H1 (cell line): ENCODE results near the gene C1orf21. TPM values are rescaled to one million over a fixed set of nuclear protein-coding genes. Genes with fewer than 3 reads are reported as not detected.

Source experiments
- CTCF ChIA-PET: fragments of 300-600 bp; sonication (Branson Sonifier 250); formaldehyde crosslinking; loops from one replicate; lab custom pipeline; 2021; ENCODE audit not compliant: partially characterized antibody; lab: Charles Lee
- POLR2A ChIA-PET: fragments of 300-600 bp; sonication (Branson Sonifier 250); formaldehyde crosslinking; loops from one replicate; lab custom pipeline; 2021; ENCODE audit warnings: inconsistent platforms; ENCODE audit not compliant: partially characterized antibody; lab: Charles Lee
- DNase-seq, 2 experiments: peaks; one replicate each; pipeline versions ENCODE4 v3.0.0 to v3.0.0-alpha.2; 2010 to 2022; ENCODE audit warnings: low spot score in 2 of 2, low read depth in 1 of 2, mixed read lengths in 1 of 2
- FAIRE-seq: peaks from 2 replicates; lab custom pipeline; 2011; peaks lifted over from hg19 to GRCh38; lab: Jason Lieb, UNC
- H2AFZ ChIP-seq: 2 replicates; pipeline ENCODE4 v1.8.1; 2012; ENCODE audit warnings: low read length, inconsistent platforms
- H2AK5ac ChIP-seq: 2 replicates; pipeline ENCODE4 v1.6.1; 2013; ENCODE audit warnings: low read depth, low read length
- H2BK120ac ChIP-seq: replicated peaks from 2 replicates; pipeline ENCODE3; 2013; ENCODE audit warnings: low read depth, low read length, inconsistent platforms
- H2BK12ac ChIP-seq: 2 replicates; pipeline ENCODE4 v1.6.1; 2013; ENCODE audit warnings: low read depth, low read length
- H2BK15ac ChIP-seq: 2 replicates; pipeline ENCODE4 v1.6.1; 2013; ENCODE audit warnings: low read length
- H2BK20ac ChIP-seq: 2 replicates; pipeline ENCODE4 v1.6.1; 2013; ENCODE audit warnings: low read length
- H2BK5ac ChIP-seq: 2 replicates; pipeline ENCODE4 v1.6.1; 2013; ENCODE audit warnings: low read depth, low read length
- H3K14ac ChIP-seq: 2 replicates; pipeline ENCODE4 v1.6.1; 2013; ENCODE audit warnings: inconsistent platforms; ENCODE audit not compliant: insufficient read length
- H3K18ac ChIP-seq: 2 replicates; pipeline ENCODE4 v1.6.1; 2013; ENCODE audit warnings: low read length; ENCODE audit errors: extremely low read depth
- H3K23ac ChIP-seq: 2 replicates; pipeline ENCODE4 v1.6.1; 2013; ENCODE audit warnings: inconsistent platforms; ENCODE audit not compliant: insufficient read length
- H3K23me2 ChIP-seq: 2 replicates; pipeline ENCODE4 v1.6.1; 2013; ENCODE audit warnings: low read depth, low read length
- H3K27ac ChIP-seq: 2 replicates; pipeline ENCODE4 v1.6.1; 2011; ENCODE audit warnings: low read depth, low read length, inconsistent platforms
- H3K27me3 ChIP-seq, 4 experiments: replicated peaks in 1 of 4; 1 replicate in 1 of 4; 2 replicates in 3 of 4; pipeline versions ENCODE4 v1.6.1 to v1.8.1; 2011 to 2013; ENCODE audit warnings: low read length in 3 of 4, mild to moderate bottlenecking in 3 of 4, inconsistent platforms in 2 of 4, mixed read lengths in 2 of 4, moderate library complexity in 1 of 4; ENCODE audit not compliant: control insufficient read depth in 3 of 4, insufficient read depth in 3 of 4; ENCODE audit errors: extremely low read depth in 1 of 4
- H3K36me3 ChIP-seq, 4 experiments: 2 replicates each; pipeline versions ENCODE4 v1.6.1 to v1.8.1; 2011 to 2013; ENCODE audit warnings: mild to moderate bottlenecking in 4 of 4, low read length in 3 of 4, moderate library complexity in 2 of 4, control low read depth in 1 of 4, inconsistent platforms in 1 of 4; ENCODE audit not compliant: insufficient read depth in 4 of 4, control insufficient read depth in 2 of 4
- H3K4ac ChIP-seq: replicated peaks from 2 replicates; pipeline ENCODE3; 2013; ENCODE audit warnings: low read length, low read depth, mixed read lengths, inconsistent platforms; ENCODE audit not compliant: insufficient read length
- H3K4me1 ChIP-seq, 4 experiments: replicated peaks in 1 of 4; 1 replicate in 1 of 4; 2 replicates in 3 of 4; pipeline versions ENCODE4 v1.6.1 to v1.8.1; 2011 to 2013; ENCODE audit warnings: low read length in 3 of 4, inconsistent platforms in 2 of 4, mixed read lengths in 1 of 4; ENCODE audit not compliant: insufficient read depth in 4 of 4, control insufficient read depth in 3 of 4
- H3K4me2 ChIP-seq, 2 experiments: 2 replicates each; pipeline versions ENCODE4 v1.6.1 to v1.8.1; 2011 to 2013; ENCODE audit warnings: low read depth in 2 of 2, low read length in 2 of 2, control low read depth in 1 of 2, inconsistent platforms in 1 of 2, mild to moderate bottlenecking in 1 of 2; ENCODE audit not compliant: insufficient read depth in 1 of 2
- H3K4me3 ChIP-seq, 4 experiments: fragments of 200-600, 300-600 bp in 1 of 4; sonication (generic), shearing (Covaris generic), sonication (Bioruptor Twin) in 1 of 4; 2 replicates each; pipeline versions ENCODE4 v1.5.1 to v1.8.1; 2011 to 2016; ENCODE audit warnings: low read length in 4 of 4, low read depth in 3 of 4, control low read depth in 2 of 4, inconsistent platforms in 2 of 4, mild to moderate bottlenecking in 2 of 4, mixed read lengths in 1 of 4, moderate library complexity in 1 of 4; ENCODE audit not compliant: insufficient read depth in 2 of 4; ENCODE audit errors: extremely low read depth in 1 of 4
- H3K56ac ChIP-seq: replicated peaks from 2 replicates; pipeline ENCODE3; 2013; ENCODE audit warnings: low read depth, mild to moderate bottlenecking, mixed read lengths, low read length, inconsistent platforms; ENCODE audit not compliant: insufficient read length
- H3K79me1 ChIP-seq: 2 replicates; pipeline ENCODE4 v1.6.1; 2013; ENCODE audit warnings: low read depth, low read length, control low read depth
- H3K79me2 ChIP-seq, 2 experiments: 2 replicates each; pipeline versions ENCODE4 v1.6.1 to v1.8.1; 2012 to 2013; ENCODE audit warnings: low read length in 2 of 2, mild to moderate bottlenecking in 2 of 2, inconsistent platforms in 1 of 2; ENCODE audit not compliant: insufficient read depth in 2 of 2, control insufficient read depth in 1 of 2
- H3K9ac ChIP-seq, 4 experiments: replicated peaks in 1 of 4; 1 replicate in 1 of 4; 2 replicates in 3 of 4; pipeline versions ENCODE4 v1.6.1 to v1.8.1; 2011 to 2013; ENCODE audit warnings: low read depth in 3 of 4, low read length in 3 of 4, control low read depth in 2 of 4, mild to moderate bottlenecking in 2 of 4, moderate library complexity in 2 of 4, inconsistent platforms in 1 of 4; ENCODE audit errors: extremely low read depth in 1 of 4
- H3K9me3 ChIP-seq, 2 experiments: 2 replicates each; pipeline versions ENCODE4 v1.6.1 to v1.8.1; 2012 to 2013; ENCODE audit warnings: mild to moderate bottlenecking in 2 of 2, moderate library complexity in 2 of 2, control low read depth in 1 of 2, inconsistent platforms in 1 of 2, low read depth in 1 of 2, low read length in 1 of 2, mixed read lengths in 1 of 2; ENCODE audit not compliant: insufficient read depth in 2 of 2
- H4K20me1 ChIP-seq, 2 experiments: replicated peaks in 1 of 2; 2 replicates each; pipeline versions ENCODE3 to v1.8.1; 2011 to 2013; ENCODE audit warnings: inconsistent platforms in 2 of 2, low read length in 2 of 2, mild to moderate bottlenecking in 1 of 2; ENCODE audit not compliant: insufficient read depth in 2 of 2, control insufficient read depth in 1 of 2
- H4K5ac ChIP-seq: 2 replicates; pipeline ENCODE4 v1.6.1; 2013; ENCODE audit warnings: low read length, low read depth, mixed read lengths, inconsistent platforms; ENCODE audit not compliant: insufficient read length
- H4K8ac ChIP-seq: 2 replicates; pipeline ENCODE4 v1.8.0; 2013; ENCODE audit warnings: mild to moderate bottlenecking, moderate library complexity, low read length, inconsistent platforms; ENCODE audit not compliant: insufficient read depth; ENCODE audit errors: extremely low read depth
- H4K91ac ChIP-seq: replicated peaks from 2 replicates; pipeline ENCODE3; 2013; ENCODE audit warnings: low read length, mixed read lengths, inconsistent platforms; ENCODE audit not compliant: insufficient read length
- CBX8 ChIP-seq: fragments of 300-800, 300-1000 bp; sonication (generic); IDR thresholded peaks from 2 replicates; pipeline ENCODE4 v1.7.1; 2016; ENCODE audit warnings: low read depth, low read length, borderline replicate concordance
- CTBP2 ChIP-seq: IDR thresholded peaks from 2 replicates; pipeline ENCODE4 v1.7.0; 2011; ENCODE audit warnings: borderline replicate concordance, mild to moderate bottlenecking, moderate library complexity, mixed read lengths, low read length; ENCODE audit not compliant: insufficient read depth, insufficient read length
- EP300 ChIP-seq, 2 experiments: IDR thresholded peaks; 1 replicate in 1 of 2; 2 replicates in 1 of 2; pipeline ENCODE4 v1.6.1; 2011 to 2012; ENCODE audit warnings: low read depth in 2 of 2, low read length in 2 of 2, mild to moderate bottlenecking in 2 of 2, borderline replicate concordance in 1 of 2, inconsistent platforms in 1 of 2, moderate library complexity in 1 of 2
- NANOG ChIP-seq: IDR thresholded peaks from 2 replicates; pipeline ENCODE4 v1.6.1; 2011; ENCODE audit warnings: low read length, low read depth, mild to moderate bottlenecking, inconsistent platforms; ENCODE audit not compliant: insufficient read depth, poor library complexity, severe bottlenecking
- NRF1 ChIP-seq: IDR thresholded peaks from 2 replicates; pipeline ENCODE4 v1.6.1; 2011; ENCODE audit warnings: mild to moderate bottlenecking, low read depth, low read length, improper control_type of control experiment
- SAP30 ChIP-seq: fragments of 300-600 bp; sonication (generic); IDR thresholded peaks from 2 replicates; pipeline ENCODE4 v1.7.1; 2012; ENCODE audit warnings: low read length, moderate library complexity, mild to moderate bottlenecking, inconsistent platforms; ENCODE audit not compliant: insufficient read depth, insufficient replicate concordance
- SIX5 ChIP-seq: IDR thresholded peaks from 2 replicates; pipeline ENCODE4 v1.6.1; 2011; ENCODE audit warnings: mild to moderate bottlenecking, low read depth, low read length
- SP4 ChIP-seq: IDR thresholded peaks from 2 replicates; pipeline ENCODE4 v1.6.1; 2012; ENCODE audit warnings: low read length, inconsistent platforms
- WGBS, 2 experiments: shearing (Covaris generic) in 1 of 2; methylation state at CpG; one replicate each; pipeline versions ENCODE4 v1.1.6 to v1.1.7; 2013 to 2015; ENCODE audit warnings: low lambda C conversion rate in 2 of 2, mixed read lengths in 2 of 2, inconsistent platforms in 1 of 2, low coverage in 1 of 2, missing lambda C conversion rate in 1 of 2; ENCODE audit not compliant: insufficient replicate concordance in 2 of 2, insufficient coverage in 1 of 2, insufficient read length in 1 of 2; ENCODE audit errors: extremely low coverage in 1 of 2, missing lambda C conversion rate in 1 of 2; 5-methylcytosine and 5-hydroxymethylcytosine counted together
- polyA plus RNA-seq, 7 experiments: library from polyadenylated mRNA; depleted of rRNA in 3 of 7; stranded (reverse) in 5 of 7; unstranded in 2 of 7; fragments of >200 nt in 5 of 7; fragments of 200-250 nt in 2 of 7; gene quantifications; 1 replicate in 5 of 7; 2 replicates in 1 of 7; 4 replicates in 1 of 7; pipeline versions ENCODE4 v1.2.1 to v1.2.3, GENCODE V29; 2011 to 2013; ENCODE audit warnings: missing spikeins in 2 of 7, mixed read lengths in 2 of 7
- total RNA-seq: library from RNA; stranded (reverse); fragmentation: NEBNext Ultra II Directional; extraction: Animal tissue kit (Norgen Biotek cat#: 25700); gene quantifications from 2 replicates; pipeline ENCODE4 v1.2.1, GENCODE V29; 2021

Gene C1orf21
- total and polyA plus RNA-seq, 2 of the 8 experiments (the other 6 are each of a cell fraction or from before 2014, with no cell fraction given), result 16.6 to 51.0 TPM

- H3K79me1 ChIP-seq, result no peaks in the 10 kb centered on the region
- H3K56ac ChIP-seq, result no peak overlapping the region
- H3K4me3 ChIP-seq, result no peak overlapping the region
- ChIA-PET POLR2A (no interaction called here), CTCF (interaction anchor here (0.6 to 5.4 kb wide), 13 partner anchors 9 to 474 kb away, joined by 3 to 36 read pairs (median 4); no protein-coding TSS in a partner anchor)
- no peak overlapping the region for H2AFZ ChIP-seq
- H3K14ac ChIP-seq, result no peak overlapping the region
- no peak overlapping the region for H2BK12ac ChIP-seq
- H3K9me3 ChIP-seq, result no peaks in the 10 kb centered on the region
- H4K5ac ChIP-seq, result no peak overlapping the region
- H3K4me2 ChIP-seq, result no peak overlapping the region
- no peak overlapping the region for H3K4ac ChIP-seq
- FAIRE-seq (no peak), DNase-seq (no peak)
- no peak overlapping the region for H4K8ac ChIP-seq
- H3K9ac ChIP-seq, result no peak overlapping the region
- H4K20me1 ChIP-seq, result no peaks in the 10 kb centered on the region
- no peak overlapping the region for H3K18ac ChIP-seq
- no peak overlapping the region for H2AK5ac ChIP-seq
- H2BK20ac ChIP-seq, result no peak overlapping the region
- no peak overlapping the region for H2BK5ac ChIP-seq
- peaks cover 0 to 17% (median 11%) of the 10 kb centered on the region in 4 experiments; a peak in 6 of 7 replicates for H3K4me1 ChIP-seq
- no peaks in the 10 kb centered on the region for H3K79me2 ChIP-seq
- WGBS, 2 experiments, result 94% methylated on average over 1 of the region's 1 CpG; no CpG with 5 or more reads in 1 of the 2 experiments
- H4K91ac ChIP-seq, result no peak overlapping the region
- TF ChIP-seq NANOG (no peak), CTBP2 (no peak), SAP30 (no peak), EP300 (IDR thresholded peaks at IDR 0.05; ENCODE audit: borderline replicate concordance in 1 of 2, low read depth in 2 of 2, low read length in 2 of 2) (no peak), SIX5 (no peak), NRF1 (no peak), CBX8 (no peak), SP4 (no peak)
- no peaks in the 10 kb centered on the region; the same call in 1 of the 2 replicates for H3K23me2 ChIP-seq
- H3K36me3 ChIP-seq, result no peaks in the 10 kb centered on the region
- no peaks in the 10 kb centered on the region for H3K27me3 ChIP-seq
- H3K23ac ChIP-seq, result no peak overlapping the region
- no peak overlapping the region for H3K27ac ChIP-seq
- no peak overlapping the region for H2BK120ac ChIP-seq
- no peak overlapping the region for H2BK15ac ChIP-seq
Observed at GRCh38 chr1:184380468-184380867, 6.4 kb upstream of the C1orf21 start.
